Mesendoderm (in vitro differentiated cells): ENCODE measurements around the gene PFAS.

Experiments
- DNase-seq: peaks from one replicate; pipeline ENCODE4 v3.0.0; 2013
- H2AK5ac ChIP-seq: 2 replicates; pipeline ENCODE4 v1.6.1; 2013; ENCODE audit warnings: low read length, inconsistent platforms
- H2BK120ac ChIP-seq: 2 replicates; pipeline ENCODE4 v1.6.1; 2013; ENCODE audit warnings: low read depth, mild to moderate bottlenecking, low read length, moderate library complexity, mixed read lengths
- H2BK15ac ChIP-seq: replicated peaks from 2 replicates; pipeline ENCODE4 v1.6.1; 2013; ENCODE audit warnings: low read depth, mild to moderate bottlenecking, moderate library complexity
- H2BK5ac ChIP-seq: 2 replicates; pipeline ENCODE4 v1.6.1; 2013; ENCODE audit warnings: low read length, inconsistent platforms
- H3K18ac ChIP-seq: 2 replicates; pipeline ENCODE4 v1.6.1; 2013; ENCODE audit warnings: mild to moderate bottlenecking, low read length, mixed read lengths
- H3K23ac ChIP-seq: one replicate; pipeline ENCODE4 v1.6.1; 2013; ENCODE audit warnings: low read length
- H3K27ac ChIP-seq: 2 replicates; pipeline ENCODE4 v1.5.1; 2013; ENCODE audit warnings: low read depth, mild to moderate bottlenecking, inconsistent platforms, low read length, moderate library complexity
- H3K27me3 ChIP-seq: 2 replicates; pipeline ENCODE4 v1.6.1; 2013; ENCODE audit warnings: low read length, control low read depth, mild to moderate bottlenecking, inconsistent platforms; ENCODE audit not compliant: insufficient read depth, poor library complexity
- H3K36me3 ChIP-seq: 2 replicates; pipeline ENCODE4 v1.6.1; 2013; ENCODE audit warnings: low read length, inconsistent platforms; ENCODE audit not compliant: control insufficient read depth, insufficient read depth
- H3K4ac ChIP-seq: one replicate; pipeline ENCODE4 v1.6.1; 2013; ENCODE audit warnings: low read depth, mild to moderate bottlenecking, low read length, moderate library complexity
- H3K4me1 ChIP-seq: 2 replicates; pipeline ENCODE4 v1.6.1; 2013; ENCODE audit warnings: low read depth, low read length, inconsistent platforms; ENCODE audit not compliant: control insufficient read depth
- H3K4me2 ChIP-seq: 2 replicates; pipeline ENCODE4 v1.6.1; 2013; ENCODE audit warnings: low read length
- H3K4me3 ChIP-seq: 2 replicates; pipeline ENCODE4 v1.5.1; 2013; ENCODE audit warnings: mild to moderate bottlenecking, low read length
- H3K56ac ChIP-seq: one replicate; pipeline ENCODE4 v1.6.1; 2013; ENCODE audit warnings: low read length
- H3K79me1 ChIP-seq: 2 replicates; pipeline ENCODE4 v1.6.1; 2013; ENCODE audit warnings: low read length, inconsistent platforms
- H3K79me2 ChIP-seq: 2 replicates; pipeline ENCODE4 v1.6.1; 2013; ENCODE audit warnings: mild to moderate bottlenecking, low read length; ENCODE audit not compliant: control insufficient read depth, insufficient read depth
- H3K9ac ChIP-seq: 2 replicates; pipeline ENCODE4 v1.6.1; 2013; ENCODE audit warnings: low read length, inconsistent platforms
- H4K5ac ChIP-seq: one replicate; pipeline ENCODE4 v1.6.1; 2013; ENCODE audit warnings: low read length
- H4K8ac ChIP-seq: one replicate; pipeline ENCODE4 v1.6.1; 2013; ENCODE audit warnings: low read depth, mild to moderate bottlenecking, control low read depth, low read length, moderate library complexity
- WGBS: extraction: QIAGEN DNeasy Blood & Tissue Kit; methylation state at CpG from one replicate; pipeline ENCODE4 v1.1.7; 2013; ENCODE audit warnings: low lambda C conversion rate, missing lambda C conversion rate; ENCODE audit not compliant: insufficient coverage; ENCODE audit errors: extremely low coverage; 5-methylcytosine and 5-hydroxymethylcytosine counted together

Gene PFAS

GRCh38 chr17:8254881-8255280 is 5.8 kb downstream of the PFAS start:
- H2BK15ac ChIP-seq: no peak overlapping the region
- no peak overlapping the region for H4K5ac ChIP-seq
- no peak overlapping the region for H3K23ac ChIP-seq
- no peaks in the 10 kb centered on the region for H3K27me3 ChIP-seq
- H3K56ac ChIP-seq: no peak overlapping the region
- H2BK120ac ChIP-seq: no peak overlapping the region
- no CpG with 5 or more reads among the region's 11 CpGs for WGBS
- peaks cover 3% of the 10 kb centered on the region for H3K4me1 ChIP-seq
- H3K4me3 ChIP-seq: no peak overlapping the region
- peaks cover 27% of the 10 kb centered on the region for H3K79me2 ChIP-seq
- no peak overlapping the region for H3K18ac ChIP-seq
- H3K36me3 ChIP-seq: peaks cover 16% of the 10 kb centered on the region
- peaks cover 2% of the 10 kb centered on the region for H3K79me1 ChIP-seq
- no peak overlapping the region for H3K9ac ChIP-seq
- H2AK5ac ChIP-seq: no peak overlapping the region
- no peak overlapping the region for H3K4me2 ChIP-seq
- no peak overlapping the region for H3K27ac ChIP-seq
- no peak overlapping the region for H3K4ac ChIP-seq
- no peak overlapping the region for H2BK5ac ChIP-seq
- no peak overlapping the region for H4K8ac ChIP-seq
- no peak for DNase-seq

DNA sequence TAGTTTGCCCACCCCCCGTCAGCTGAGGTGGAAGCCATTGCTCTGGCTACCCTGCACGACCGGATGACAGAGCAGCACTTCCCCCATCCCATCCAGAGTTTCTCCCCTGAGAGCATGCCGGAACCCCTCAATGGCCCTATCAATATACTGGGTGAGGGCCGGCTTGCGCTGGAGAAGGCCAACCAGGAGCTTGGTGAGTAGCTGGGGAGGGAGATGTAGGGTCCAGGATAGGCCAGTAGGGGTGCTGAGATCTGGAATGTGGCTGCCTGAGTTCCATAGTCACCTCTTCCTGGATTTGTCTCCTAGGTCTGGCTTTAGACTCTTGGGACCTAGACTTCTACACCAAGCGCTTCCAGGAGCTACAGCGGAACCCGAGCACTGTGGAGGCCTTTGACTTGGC is 6.4 kb downstream of the PFAS start:
- Histone ChIP-seq H3K9ac (no peak overlapping the region), H3K27ac (no peak overlapping the region), H2BK15ac (no peak overlapping the region), H3K4me1 (no peaks in the 10 kb centered on the region), H3K56ac (no peak overlapping the region), H3K4me3 (no peak overlapping the region), H2BK120ac (no peak overlapping the region), H3K4ac (no peak overlapping the region), H4K5ac (no peak overlapping the region), H3K79me1 (no peaks in the 10 kb centered on the region), H3K4me2 (no peak overlapping the region), H4K8ac (no peak overlapping the region), H3K18ac (no peak overlapping the region), H3K27me3 (no peaks in the 10 kb centered on the region), H3K79me2 (peaks cover 21% of the 10 kb centered on the region), H2BK5ac (no peak overlapping the region), H2AK5ac (no peak overlapping the region), H3K23ac (no peak overlapping the region), H3K36me3 (peaks cover 18% of the 10 kb centered on the region)
- no CpG with 5 or more reads among the region's 9 CpGs for WGBS
- peak; percentile 59 for DNase-seq

DNA sequence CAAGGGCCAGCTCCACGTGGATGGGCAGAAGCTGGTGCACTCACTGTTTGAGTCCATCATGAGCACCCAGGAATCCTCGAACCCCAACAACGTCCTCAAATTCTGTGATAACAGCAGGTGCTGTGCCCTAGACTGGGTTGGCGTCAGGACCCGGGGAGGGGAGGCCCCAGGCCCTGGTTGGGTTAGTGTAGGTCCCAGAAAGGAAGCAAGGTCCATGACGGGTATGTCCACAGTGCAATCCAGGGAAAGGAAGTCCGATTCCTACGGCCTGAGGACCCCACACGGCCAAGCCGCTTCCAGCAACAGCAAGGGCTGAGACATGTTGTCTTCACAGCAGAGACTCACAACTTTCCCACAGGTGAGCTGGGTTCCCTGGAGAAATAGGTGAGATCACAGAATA is 7.2 kb downstream of the PFAS start:
- Histone ChIP-seq H3K36me3 (peaks cover 18% of the 10 kb centered on the region), H2BK5ac (no peak overlapping the region)

DNA sequence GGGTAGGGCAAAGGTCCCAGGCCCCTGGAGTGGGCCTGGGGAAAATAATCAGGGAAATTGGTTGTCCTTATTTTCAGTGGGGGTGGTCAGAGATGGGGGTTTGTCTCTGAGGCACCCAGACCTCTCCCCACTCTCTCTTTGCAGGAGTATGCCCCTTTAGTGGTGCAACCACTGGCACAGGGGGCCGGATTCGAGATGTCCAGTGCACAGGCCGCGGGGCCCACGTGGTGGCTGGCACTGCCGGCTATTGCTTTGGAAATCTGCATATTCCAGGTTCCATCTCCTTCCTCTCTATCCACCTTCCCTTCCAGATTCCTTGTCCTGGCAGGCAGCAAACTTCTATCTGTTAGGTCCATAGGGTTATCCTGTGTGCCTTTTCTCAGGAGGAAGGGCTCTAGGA is 7.6 kb downstream of the PFAS start:
- no CpG with 5 or more reads among the region's 6 CpGs for WGBS
- Histone ChIP-seq H3K79me2 (peaks cover 11% of the 10 kb centered on the region), H3K23ac (no peak overlapping the region), H4K8ac (no peak overlapping the region), H2BK120ac (no peak overlapping the region), H3K18ac (no peak overlapping the region), H4K5ac (no peak overlapping the region), H2BK5ac (no peak overlapping the region), H3K9ac (no peak overlapping the region), H3K4me2 (no peak overlapping the region), H3K79me1 (no peaks in the 10 kb centered on the region), H3K27ac (no peak overlapping the region), H2BK15ac (no peak overlapping the region), H3K4me3 (no peak overlapping the region), H2AK5ac (no peak overlapping the region), H3K27me3 (no peaks in the 10 kb centered on the region), H3K56ac (no peak overlapping the region), H3K36me3 (peaks cover 18% of the 10 kb centered on the region), H3K4ac (no peak overlapping the region), H3K4me1 (no peaks in the 10 kb centered on the region)
- DNase-seq: no peak

More for the DNA sequence above, 7.2 kb downstream of the PFAS start:
- Histone ChIP-seq H3K79me2 (peaks cover 13% of the 10 kb centered on the region), H2AK5ac (no peak overlapping the region), H4K5ac (no peak overlapping the region), H3K79me1 (no peaks in the 10 kb centered on the region), H4K8ac (no peak overlapping the region), H3K23ac (no peak overlapping the region), H3K4me2 (no peak overlapping the region), H3K27me3 (no peaks in the 10 kb centered on the region), H2BK120ac (no peak overlapping the region), H3K27ac (no peak overlapping the region), H3K4ac (no peak overlapping the region), H2BK15ac (no peak overlapping the region), H3K18ac (no peak overlapping the region), H3K4me1 (no peaks in the 10 kb centered on the region), H3K4me3 (no peak overlapping the region), H3K9ac (no peak overlapping the region), H3K56ac (no peak overlapping the region)
- no CpG with 5 or more reads among the region's 10 CpGs for WGBS
- DNase-seq: no peak

DNA sequence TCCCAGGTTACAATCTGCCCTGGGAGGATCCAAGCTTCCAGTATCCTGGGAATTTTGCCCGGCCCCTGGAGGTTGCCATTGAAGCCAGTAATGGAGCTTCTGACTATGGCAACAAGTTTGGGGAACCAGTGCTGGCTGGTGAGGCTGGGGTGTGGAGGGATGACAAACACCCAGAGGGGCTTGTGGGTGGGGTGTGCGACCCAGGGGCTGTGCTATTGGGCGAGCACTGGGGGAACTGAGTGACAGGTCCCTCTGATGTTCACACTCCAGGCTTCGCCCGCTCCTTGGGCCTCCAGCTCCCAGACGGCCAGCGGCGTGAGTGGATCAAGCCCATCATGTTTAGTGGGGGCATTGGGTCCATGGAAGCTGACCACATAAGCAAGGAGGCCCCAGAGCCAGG is 8.7 kb downstream of the PFAS start:
- Histone ChIP-seq H2BK5ac (no peak overlapping the region), H2BK120ac (no peak overlapping the region), H3K56ac (no peak overlapping the region), H2BK15ac (no peak overlapping the region), H3K23ac (no peak overlapping the region), H3K4me3 (no peak overlapping the region), H4K8ac (no peak overlapping the region), H3K4me2 (no peak overlapping the region), H3K9ac (no peak overlapping the region), H3K36me3 (peaks cover 18% of the 10 kb centered on the region), H3K79me1 (no peaks in the 10 kb centered on the region), H4K5ac (no peak overlapping the region), H3K4me1 (no peaks in the 10 kb centered on the region), H2AK5ac (no peak overlapping the region), H3K4ac (no peak overlapping the region), H3K18ac (no peak overlapping the region), H3K27ac (no peak overlapping the region), H3K27me3 (no peaks in the 10 kb centered on the region), H3K79me2 (peaks cover 3% of the 10 kb centered on the region)
- no CpG with 5 or more reads among the region's 8 CpGs for WGBS
- DNase-seq: no peak

DNA sequence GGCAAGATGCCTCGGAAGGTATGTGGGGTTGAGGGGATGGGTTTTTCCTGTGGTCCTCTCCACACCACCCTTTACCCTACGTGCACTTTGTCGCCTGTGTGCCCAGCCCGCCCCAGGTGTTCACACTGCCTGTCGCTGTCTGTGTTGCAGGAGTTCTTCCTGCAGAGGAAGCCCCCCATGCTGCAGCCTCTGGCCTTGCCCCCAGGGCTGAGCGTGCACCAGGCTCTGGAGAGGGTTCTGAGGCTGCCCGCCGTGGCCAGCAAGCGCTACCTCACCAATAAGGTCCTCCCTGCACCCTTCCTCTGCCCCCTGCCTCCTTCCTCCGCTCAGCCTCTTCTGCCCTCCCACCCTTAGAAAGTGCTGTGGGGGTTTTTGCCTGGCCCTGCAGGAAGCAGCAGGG is 15.2 kb downstream of the PFAS start:
- H3K79me2 ChIP-seq: no peaks in the 10 kb centered on the region
- no peak overlapping the region for H2BK15ac ChIP-seq
- no peaks in the 10 kb centered on the region for H3K27me3 ChIP-seq
- H3K36me3 ChIP-seq: peaks cover 39% of the 10 kb centered on the region
- no peak overlapping the region for H2BK5ac ChIP-seq
- no peak overlapping the region for H3K4me2 ChIP-seq
- DNase-seq: no peak
- H3K4me3 ChIP-seq: no peak overlapping the region
- no peak overlapping the region for H3K18ac ChIP-seq
- H2AK5ac ChIP-seq: no peak overlapping the region
- no peak overlapping the region for H3K4ac ChIP-seq
- no peak overlapping the region for H3K23ac ChIP-seq
- H2BK120ac ChIP-seq: no peak overlapping the region
- no peak overlapping the region for H3K27ac ChIP-seq
- H3K9ac ChIP-seq: no peak overlapping the region
- WGBS: no CpG with 5 or more reads among the region's 10 CpGs
- no peak overlapping the region for H4K5ac ChIP-seq
- H4K8ac ChIP-seq: no peak overlapping the region
- no peaks in the 10 kb centered on the region for H3K79me1 ChIP-seq
- no peak overlapping the region for H3K56ac ChIP-seq
- H3K4me1 ChIP-seq: no peaks in the 10 kb centered on the region
